ENCODE measurements around the gene SPARC. TPM values are rescaled to one million over a fixed set of nuclear protein-coding genes. Genes with fewer than 3 reads are reported as not detected.

SPARC gene
- 1,374 and 1,996 TPM in 2 replicates for total RNA-seq (ENCODE audit: low replicate concordance)

GRCh38 chr5:151686674-151687407, at the start of gene SPARC:
Gene SPARC (minus strand): TSS chr5:151686915. CDS start chr5:151676188, 10,727 bp downstream.

Other genes with a start within 250 kb of the SPARC start
- 3.4 and 5.4 TPM in 2 replicates for gene SLC36A1, start 239.3 kb downstream of the SPARC start, total RNA-seq (ENCODE audit: low replicate concordance)
- gene FAT2, start 95.6 kb downstream of the SPARC start, total RNA-seq (ENCODE audit: low replicate concordance), result under 0.01 TPM in 2 replicates
- 99.0 and 112 TPM in 2 replicates for gene ATOX1, start 71.7 kb upstream of the SPARC start, total RNA-seq (ENCODE audit: low replicate concordance)
- 123 and 139 TPM in 2 replicates for gene G3BP1, start 85.0 kb upstream of the SPARC start, total RNA-seq (ENCODE audit: low replicate concordance)
- gene GLRA1, start 237.9 kb upstream of the SPARC start, total RNA-seq (ENCODE audit: low replicate concordance), result not detected in 2 replicates